Large intestine (tissue), 3 donors: Measurements from ENCODE around the gene PRKAG1. TPM values are rescaled to one million over a fixed set of nuclear protein-coding genes. Genes with fewer than 3 reads are reported as not detected.
A peak's percentile ranks its signal among the peaks of the same experiment; 100 is the strongest.

ENCODE experiments used
- DNase-seq, 2 donors: peaks; one replicate each; pipeline versions ENCODE4 v3.0.0 to v3.0.0-alpha.2; 2013
- H3K27ac ChIP-seq: one replicate; pipeline ENCODE4 v1.5.1; 2013; ENCODE audit warnings: low read length
- H3K27me3 ChIP-seq: 2 replicates; pipeline ENCODE4 v1.6.1; 2013; ENCODE audit warnings: low read length; ENCODE audit not compliant: control insufficient read depth, insufficient read depth
- H3K36me3 ChIP-seq: 2 replicates; pipeline ENCODE4 v1.6.1; 2013; ENCODE audit warnings: low read length; ENCODE audit not compliant: control insufficient read depth, insufficient read depth
- H3K4me1 ChIP-seq: one replicate; pipeline ENCODE4 v1.6.1; 2013; ENCODE audit warnings: low read length; ENCODE audit not compliant: control insufficient read depth, insufficient read depth
- H3K4me3 ChIP-seq: one replicate; pipeline ENCODE4 v1.5.1; 2013; ENCODE audit warnings: low read length
- H3K9me3 ChIP-seq: one replicate; pipeline ENCODE4 v1.6.1; 2013; ENCODE audit warnings: mild to moderate bottlenecking, low read depth, low read length, moderate library complexity; ENCODE audit not compliant: control insufficient read depth
- WGBS: methylation state at CpG from one replicate; pipeline ENCODE4 v1.1.5; 2013; ENCODE audit warnings: low lambda C conversion rate; ENCODE audit not compliant: insufficient coverage; 5-methylcytosine and 5-hydroxymethylcytosine counted together
- polyA plus RNA-seq: library from polyadenylated mRNA; unstranded; fragments of 120-200 nt; gene quantifications from one replicate; pipeline ENCODE4 v1.2.1, GENCODE V29; 2013

Gene PRKAG1
- polyA plus RNA-seq, 1 donor, result 66.8 TPM

DNA sequence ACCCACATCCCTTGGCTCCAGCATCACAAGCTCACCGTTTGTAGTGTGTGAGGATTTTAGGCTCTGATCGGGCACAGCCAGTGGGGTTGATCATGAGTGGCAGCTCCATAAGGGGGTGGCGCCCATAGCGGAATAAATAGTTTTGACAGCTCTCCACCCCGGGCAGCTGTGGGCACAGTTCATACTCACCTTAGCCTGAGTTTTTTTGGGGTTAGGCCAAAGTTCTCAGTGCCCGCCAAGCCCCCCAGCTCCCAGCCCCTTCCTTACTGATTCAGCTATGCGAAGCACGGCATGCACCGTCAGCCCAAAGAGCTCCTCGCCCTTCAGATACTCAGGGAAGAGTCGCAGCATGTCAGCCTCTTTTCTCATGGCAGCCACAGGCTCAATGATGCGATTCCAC, 6.0 kb upstream of the PRKAG1 start:
- peaks cover 88% of the 10 kb centered on the region for H3K36me3 ChIP-seq
- no peak for DNase-seq
- no peak overlapping the region for H3K4me3 ChIP-seq
- no peaks in the 10 kb centered on the region for H3K9me3 ChIP-seq
- H3K27me3 ChIP-seq, result no peaks in the 10 kb centered on the region
- peaks cover 4% of the 10 kb centered on the region for H3K4me1 ChIP-seq
- no CpG with 5 or more reads among the region's 12 CpGs for WGBS
- H3K27ac ChIP-seq, result no peak overlapping the region

GRCh38 chr12:49023812-49024211, 5.2 kb upstream of the PRKAG1 start:
- H3K27me3 ChIP-seq, result no peaks in the 10 kb centered on the region
- H3K27ac ChIP-seq, result no peak overlapping the region
- DNase-seq, result no peak
- peaks cover 81% of the 10 kb centered on the region for H3K36me3 ChIP-seq
- 100% methylated on average over 1 of the region's 2 CpGs for WGBS
- H3K4me1 ChIP-seq, result peaks cover 6% of the 10 kb centered on the region
- no peaks in the 10 kb centered on the region for H3K9me3 ChIP-seq
- H3K4me3 ChIP-seq, result no peak overlapping the region

DNA sequence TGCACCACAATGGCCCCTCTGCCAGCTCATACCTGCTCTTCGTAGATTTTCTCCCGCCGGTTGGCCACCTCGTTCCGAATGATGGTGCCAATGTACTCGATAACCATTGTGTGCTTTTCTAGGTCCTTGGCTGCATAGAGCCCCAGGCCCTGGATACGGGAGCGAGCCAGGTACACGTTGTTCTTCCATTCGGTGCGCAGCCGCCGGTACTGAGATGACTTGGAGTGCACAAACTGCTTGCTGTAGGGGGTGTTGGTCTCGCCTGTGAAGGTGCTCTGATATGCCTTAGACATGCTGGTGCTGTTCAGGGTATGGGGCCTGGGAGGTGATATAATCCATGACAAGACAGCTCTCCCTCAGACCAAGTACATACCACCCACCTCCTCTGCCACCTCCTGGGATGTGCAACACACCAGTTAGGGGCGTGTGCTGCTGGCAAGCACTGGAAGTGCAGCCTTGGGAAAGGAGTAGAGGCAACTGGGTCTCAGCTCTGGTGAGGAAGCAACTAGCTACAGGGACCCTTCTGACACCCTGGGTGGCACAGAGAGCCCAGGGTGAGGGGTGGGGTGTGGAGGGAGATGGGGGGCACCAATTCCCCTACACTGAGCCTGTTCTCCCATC, 4.1 kb upstream of the PRKAG1 start:
- Histone ChIP-seq H3K9me3 (no peaks in the 10 kb centered on the region), H3K36me3 (peaks cover 69% of the 10 kb centered on the region), H3K27me3 (no peaks in the 10 kb centered on the region), H3K27ac (no peak overlapping the region), H3K4me1 (peaks cover 6% of the 10 kb centered on the region), H3K4me3 (no peak overlapping the region)
- WGBS, result no CpG with 5 or more reads among the region's 15 CpGs
- DNase-seq, result no peak

DNA sequence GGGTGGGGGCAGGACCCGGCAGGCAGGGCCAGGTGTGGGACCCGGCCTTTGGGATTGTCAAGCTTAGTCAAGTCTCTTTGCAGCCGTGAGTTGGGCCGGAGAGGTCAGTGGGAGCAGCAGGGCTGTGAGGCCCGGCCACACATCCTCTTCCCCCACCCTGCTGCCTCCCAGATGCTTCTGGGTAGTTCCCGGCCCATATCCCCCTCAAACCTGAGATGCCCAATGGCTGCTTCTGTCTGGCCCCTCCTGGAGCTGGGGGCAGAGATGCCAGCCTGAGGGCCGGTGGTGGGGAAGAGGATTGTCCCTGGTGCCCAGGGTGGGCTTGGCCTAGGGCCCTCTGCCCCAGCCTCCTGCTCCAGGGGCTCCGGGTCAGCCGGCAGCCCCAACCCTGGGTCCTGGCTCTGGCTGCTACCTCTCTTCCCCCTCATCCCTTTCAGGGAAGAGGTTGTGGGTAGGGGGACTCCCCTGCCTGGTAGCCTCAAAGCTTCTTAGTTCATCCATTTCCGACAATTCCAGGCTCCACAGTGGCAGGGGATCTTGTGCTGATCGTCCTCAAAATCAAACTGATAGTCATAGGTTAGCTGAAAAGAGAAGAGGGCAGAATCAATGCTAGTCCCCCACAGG, 2.8 kb upstream of the PRKAG1 start:
- H3K27ac ChIP-seq, result no peak overlapping the region
- H3K9me3 ChIP-seq, result no peaks in the 10 kb centered on the region
- H3K4me1 ChIP-seq, result peaks cover 6% of the 10 kb centered on the region
- no peaks in the 10 kb centered on the region for H3K27me3 ChIP-seq
- peaks cover 57% of the 10 kb centered on the region for H3K36me3 ChIP-seq
- no peak overlapping the region for H3K4me3 ChIP-seq
- no peak for DNase-seq
- no CpG with 5 or more reads among the region's 11 CpGs for WGBS

DNA sequence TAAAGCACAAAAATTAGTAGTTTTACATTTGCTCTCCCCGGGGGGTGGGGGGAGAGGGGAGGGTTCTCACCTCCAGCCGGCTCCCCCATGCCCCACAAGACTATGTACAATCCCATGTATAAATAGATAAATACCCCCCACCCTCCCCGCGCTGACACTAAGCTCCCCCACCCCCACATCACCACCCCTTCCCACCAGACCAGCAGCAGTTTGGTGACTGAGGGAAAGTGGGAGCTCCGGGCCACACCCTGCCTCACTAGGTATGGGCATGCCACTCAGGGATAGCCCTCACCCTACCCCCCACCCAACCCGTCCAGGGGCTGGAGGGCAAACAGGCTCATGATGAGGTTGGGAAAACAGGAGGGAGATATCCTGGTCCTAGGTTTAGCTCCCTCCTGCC, 1.9 kb upstream of the PRKAG1 start:
- H3K27me3 ChIP-seq, result no peaks in the 10 kb centered on the region
- peaks cover 48% of the 10 kb centered on the region for H3K36me3 ChIP-seq
- peaks cover 6% of the 10 kb centered on the region for H3K4me1 ChIP-seq
- H3K9me3 ChIP-seq, result no peaks in the 10 kb centered on the region
- no peak for DNase-seq
- no peak overlapping the region for H3K27ac ChIP-seq
- WGBS, result no CpG with 5 or more reads among the region's 6 CpGs
- H3K4me3 ChIP-seq, result no peak overlapping the region

- H3K9me3 ChIP-seq, result no peaks in the 10 kb centered on the region
- peaks cover 6% of the 10 kb centered on the region for H3K4me1 ChIP-seq
- no peaks in the 10 kb centered on the region for H3K27me3 ChIP-seq
- WGBS, result no CpG with 5 or more reads among the region's 10 CpGs
- peak in 1 of 2 donors; percentile 32 for DNase-seq
- H3K27ac ChIP-seq, result peak overlapping the region; percentile 89
- peaks cover 40% of the 10 kb centered on the region for H3K36me3 ChIP-seq
- H3K4me3 ChIP-seq, result no peak overlapping the region
Measured at GRCh38 chr12:49019443-49020324, 1.1 kb upstream of the PRKAG1 start.

- H3K9me3 ChIP-seq, result no peaks in the 10 kb centered on the region
- no peaks in the 10 kb centered on the region for H3K27me3 ChIP-seq
- DNase-seq, result no peak
- peaks cover 6% of the 10 kb centered on the region for H3K4me1 ChIP-seq
- peaks cover 34% of the 10 kb centered on the region for H3K36me3 ChIP-seq
- H3K27ac ChIP-seq, result peak overlapping the region; percentile 89
- peak overlapping the region; percentile 61 for H3K4me3 ChIP-seq
- WGBS, result 0% methylated on average over 4 of the region's 8 CpGs
Measured at GRCh38 chr12:49019120-49019430, 499 bp upstream of the PRKAG1 start.

DNA sequence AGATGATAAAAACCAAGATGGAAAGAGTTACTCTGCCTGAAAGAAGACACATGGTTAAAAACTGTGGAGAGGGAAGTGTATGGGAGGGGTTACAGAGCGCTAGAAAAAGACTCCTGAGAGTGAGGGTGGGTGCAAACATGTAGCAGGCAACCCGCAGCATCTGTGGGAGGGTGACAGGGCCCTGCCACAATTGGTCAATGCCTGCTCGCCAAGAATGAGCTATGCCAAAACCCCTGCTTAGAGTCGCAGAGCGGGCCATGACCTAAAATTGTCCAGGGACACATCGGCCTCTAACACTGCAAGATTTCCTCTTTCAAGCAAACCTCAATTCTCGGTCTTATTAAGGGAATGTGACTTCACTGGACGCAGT, 700 bp downstream of the PRKAG1 start:
- no peak for DNase-seq
- peak overlapping the region; percentile 89 for H3K27ac ChIP-seq
- H3K9me3 ChIP-seq, result no peaks in the 10 kb centered on the region
- WGBS, result no CpG with 5 or more reads among the region's 8 CpGs
- H3K4me3 ChIP-seq, result peak overlapping the region; percentile 61
- H3K36me3 ChIP-seq, result peaks cover 26% of the 10 kb centered on the region
- no peaks in the 10 kb centered on the region for H3K27me3 ChIP-seq
- peaks cover 6% of the 10 kb centered on the region for H3K4me1 ChIP-seq

DNA sequence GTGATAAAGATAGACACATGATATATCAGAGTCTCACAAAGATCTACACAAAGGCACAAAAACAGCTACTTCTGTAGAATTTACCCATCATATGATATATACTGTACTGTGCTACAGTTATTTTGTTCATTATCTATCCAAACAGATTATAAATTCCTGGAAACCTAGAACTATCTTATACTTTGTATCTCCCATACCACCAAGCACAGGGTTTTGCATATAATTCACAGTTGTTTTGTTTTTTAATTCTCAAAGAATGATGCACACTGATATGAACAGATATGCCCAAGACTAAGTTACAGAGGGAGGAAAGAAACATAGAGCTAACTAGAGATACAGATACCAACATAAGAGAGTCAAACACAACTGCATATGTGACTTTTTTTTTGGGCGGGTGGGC, 3.4 kb downstream of the PRKAG1 start:
- no peak overlapping the region for H3K27ac ChIP-seq
- H3K4me1 ChIP-seq, result peaks cover 6% of the 10 kb centered on the region
- no CpG with 5 or more reads among the region's 1 CpG for WGBS
- H3K4me3 ChIP-seq, result no peak overlapping the region
- no peaks in the 10 kb centered on the region for H3K27me3 ChIP-seq
- peaks cover 22% of the 10 kb centered on the region for H3K36me3 ChIP-seq
- H3K9me3 ChIP-seq, result no peaks in the 10 kb centered on the region
- DNase-seq, result no peak

DNA sequence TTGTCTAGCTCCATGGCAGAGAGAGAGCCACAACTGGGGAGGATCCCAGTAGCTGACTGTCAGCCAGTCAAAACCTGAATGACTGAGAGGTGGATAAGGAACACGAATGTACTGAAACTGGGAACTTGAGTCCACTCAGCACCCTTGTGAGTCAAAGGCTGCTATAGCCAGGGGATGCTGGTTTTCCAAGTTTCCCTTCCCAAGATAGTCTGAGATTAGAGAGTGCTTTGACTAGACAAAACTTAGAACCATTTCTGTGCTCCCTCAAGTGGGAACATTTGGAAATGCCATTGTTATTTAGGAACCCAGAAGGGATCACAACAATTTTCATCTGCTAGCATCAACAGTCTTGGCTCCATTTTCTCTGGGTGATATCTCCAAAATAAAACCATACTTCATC, 4.0 kb downstream of the PRKAG1 start:
- no CpG with 5 or more reads among the region's 1 CpG for WGBS
- Histone ChIP-seq H3K36me3 (peaks cover 23% of the 10 kb centered on the region), H3K4me1 (peaks cover 3% of the 10 kb centered on the region), H3K4me3 (no peak overlapping the region), H3K27me3 (no peaks in the 10 kb centered on the region), H3K9me3 (no peaks in the 10 kb centered on the region), H3K27ac (no peak overlapping the region)
- DNase-seq, result no peak
